Stimulated activated CD4-positive, alpha-beta T cell treated with anti-CD3 and anti-CD28 coated beads, Interleukin-1b, Interleukin-23, amount 100 ng/mL, for 4 hours (primary cell): ENCODE results near the gene RPL18.

ENCODE experiments used
- DNase-seq, 2 donors: peaks; one replicate each; pipeline ENCODE4 v3.0.0-alpha.2; 2020; ENCODE audit warnings: low read depth in 2 of 2

RPL18 gene

GRCh38 chr19:48614436-48615230 is 4.3 kb downstream of the RPL18 start, which contains the start of gene FAM83E:
Gene FAM83E, minus strand, starts transcription at chr19:48615076. Its CDS starts 1,704 bp downstream, at chr19:48613372.
- peak in 1 of 2 donors; percentile 32 for DNase-seq

DNA sequence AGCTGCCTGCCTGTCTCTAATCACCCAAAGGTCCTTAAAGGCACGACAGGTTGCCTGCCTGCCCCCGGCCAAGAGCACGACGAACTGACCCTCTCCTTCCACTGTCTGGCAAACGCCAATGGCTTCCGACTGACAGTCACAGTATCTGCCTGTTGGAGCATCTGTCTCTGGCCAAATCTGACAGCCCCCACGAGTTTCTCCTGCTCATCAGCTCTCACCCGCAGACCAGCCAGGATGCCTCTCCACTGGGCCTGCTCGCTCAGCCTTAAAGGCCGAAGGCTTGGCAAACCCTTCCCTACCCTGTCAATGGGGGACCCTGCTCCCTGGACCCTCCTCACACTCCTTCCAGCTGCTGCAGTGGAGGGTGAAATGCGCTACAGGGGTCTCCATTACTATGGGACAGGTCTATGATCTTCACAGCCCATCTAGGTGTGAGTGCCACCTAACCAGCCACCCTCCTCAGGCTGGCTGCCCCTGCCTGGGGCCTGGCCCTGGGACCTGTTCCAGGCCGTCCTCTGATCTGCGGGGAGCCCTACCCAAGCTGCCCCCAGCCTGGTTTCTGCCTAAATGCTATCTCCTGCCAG is 5.0 kb downstream of the RPL18 start:
- no peak for DNase-seq

- DNase-seq: no peak
Observed at GRCh38 chr19:48613024-48613851, 5.7 kb downstream of the RPL18 start.

- DNase-seq: no peak
Observed at GRCh38 chr19:48611872-48612271, 7.1 kb downstream of the RPL18 start.

DNA sequence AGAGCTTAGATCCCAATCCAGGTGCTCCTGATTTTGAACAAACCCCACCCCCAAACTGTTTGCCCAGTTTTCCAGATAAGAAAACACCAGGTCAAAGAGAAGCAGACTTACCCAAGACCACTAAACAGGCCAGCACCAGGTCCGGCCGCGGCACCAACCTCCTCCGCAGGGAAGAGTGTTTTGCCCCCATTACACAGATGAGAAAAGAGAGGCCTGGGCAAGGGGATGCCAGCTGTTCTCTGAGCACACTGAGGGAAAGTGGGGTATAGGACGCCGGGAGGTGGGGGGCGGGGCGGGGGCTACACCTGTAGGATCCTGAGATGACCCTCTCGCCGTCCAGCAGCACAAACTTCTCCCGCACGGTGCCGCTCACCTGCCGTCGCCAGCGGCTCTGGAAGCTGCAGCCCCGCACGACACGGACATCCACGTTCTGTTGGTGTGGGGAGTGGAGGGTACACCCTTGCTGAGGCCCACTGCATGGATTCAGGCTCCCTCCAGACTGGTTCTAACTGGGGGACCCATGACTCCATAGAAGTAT is 9.3 kb downstream of the RPL18 start:
- DNase-seq: no peak

DNA sequence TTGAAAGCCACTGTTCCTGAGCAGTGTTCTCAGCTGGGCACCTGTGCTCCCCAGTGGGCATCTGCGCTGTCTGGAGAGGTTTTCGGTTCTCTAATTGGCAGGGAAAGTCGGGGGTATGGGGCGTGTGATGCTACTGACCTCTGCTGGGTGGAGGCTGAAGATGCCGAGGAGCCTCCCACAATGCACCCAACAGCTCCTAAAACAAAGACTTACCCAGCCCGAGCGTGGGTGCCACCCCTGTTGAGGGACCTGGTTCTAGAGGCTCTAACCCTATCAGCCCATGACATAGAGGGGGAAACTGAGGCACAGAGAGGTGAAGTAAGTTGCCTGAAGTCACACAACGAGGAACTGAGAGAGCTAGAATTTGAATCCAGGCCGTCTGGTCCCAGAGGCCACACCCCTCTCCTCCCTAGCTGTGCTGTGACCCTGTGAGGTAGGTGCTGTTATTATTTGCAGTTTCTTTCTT is 10.1 kb downstream of the RPL18 start:
- no peak for DNase-seq

- DNase-seq: no peak
Observed at GRCh38 chr19:48607359-48607755, 11.6 kb downstream of the RPL18 start.

- no peak for DNase-seq
Observed at GRCh38 chr19:48606463-48607358, 12.3 kb downstream of the RPL18 start, which contains the start of gene SPACA4. Gene SPACA4, plus strand, starts transcription at chr19:48606742. Its CDS starts 237 bp downstream, at chr19:48606979.

- DNase-seq: no peak
Observed at GRCh38 chr19:48603850-48604249, 15.1 kb downstream of the RPL18 start.

DNA sequence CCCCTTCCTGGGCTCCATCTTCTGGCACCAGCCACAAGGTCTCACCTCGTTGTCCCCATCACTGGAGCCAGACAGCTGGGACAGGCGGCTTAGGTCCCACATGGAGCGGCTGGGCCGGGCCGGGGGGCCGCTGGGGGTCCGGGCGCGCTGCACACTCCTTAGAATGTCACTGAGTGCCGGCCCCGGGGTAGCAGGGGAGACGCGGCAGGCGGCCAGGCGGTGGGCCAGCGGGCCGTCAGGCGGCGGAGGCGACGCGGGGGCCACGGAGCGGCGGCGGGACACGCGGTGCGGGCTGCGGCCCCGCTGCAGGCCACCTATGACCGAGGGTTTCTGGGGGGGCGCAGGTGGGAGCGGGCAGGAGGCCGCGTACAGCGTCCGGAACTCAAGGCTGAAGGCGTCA is 15.5 kb downstream of the RPL18 start:
- DNase-seq: no peak

GRCh38 chr19:48603001-48603400 is 16.0 kb downstream of the RPL18 start:
- no peak for DNase-seq

GRCh38 chr19:48600679-48601417 is 18.1 kb downstream of the RPL18 start:
- no peak for DNase-seq

DNA sequence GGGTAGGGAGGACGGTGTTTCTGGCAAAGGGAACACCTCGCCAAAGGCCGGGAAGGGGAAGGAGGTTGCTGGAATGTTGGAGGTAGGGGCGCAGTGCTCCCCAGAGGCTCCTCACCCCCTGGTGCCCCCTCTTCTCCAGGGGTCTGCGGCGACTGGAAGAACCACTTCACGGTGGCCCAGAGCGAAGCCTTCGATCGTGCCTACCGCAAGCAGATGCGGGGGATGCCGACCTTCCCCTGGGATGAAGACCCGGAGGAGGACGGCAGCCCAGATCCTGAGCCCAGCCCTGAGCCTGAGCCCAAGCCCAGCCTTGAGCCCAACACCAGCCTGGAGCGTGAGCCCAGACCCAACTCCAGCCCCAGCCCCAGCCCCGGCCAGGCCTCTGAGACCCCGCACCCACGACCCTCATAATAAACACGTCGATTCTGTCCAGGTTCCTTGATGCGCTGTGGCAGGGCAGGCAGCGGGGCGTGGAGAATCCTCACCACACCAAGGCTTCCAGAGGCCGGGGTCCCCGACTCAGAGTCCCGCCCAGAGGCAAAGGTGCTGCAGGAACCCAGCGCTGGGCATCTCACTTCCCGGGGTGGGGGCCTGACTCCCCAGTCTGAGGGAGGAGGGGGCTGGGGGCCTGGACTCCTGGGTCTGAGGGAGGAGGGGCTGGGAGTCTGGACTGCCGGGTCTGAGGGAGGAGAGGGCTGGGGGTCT is 19.8 kb downstream of the RPL18 start:
- no peak for DNase-seq

GRCh38 chr19:48596679-48597465 is 22.1 kb downstream of the RPL18 start:
- no peak for DNase-seq

- no peak for DNase-seq
Observed at GRCh38 chr19:48596237-48596636, 22.7 kb downstream of the RPL18 start.

- DNase-seq: no peak
Observed at GRCh38 chr19:48595833-48596232, 23.1 kb downstream of the RPL18 start.

GRCh38 chr19:48595171-48595570 is 23.8 kb downstream of the RPL18 start:
- DNase-seq: no peak

DNA sequence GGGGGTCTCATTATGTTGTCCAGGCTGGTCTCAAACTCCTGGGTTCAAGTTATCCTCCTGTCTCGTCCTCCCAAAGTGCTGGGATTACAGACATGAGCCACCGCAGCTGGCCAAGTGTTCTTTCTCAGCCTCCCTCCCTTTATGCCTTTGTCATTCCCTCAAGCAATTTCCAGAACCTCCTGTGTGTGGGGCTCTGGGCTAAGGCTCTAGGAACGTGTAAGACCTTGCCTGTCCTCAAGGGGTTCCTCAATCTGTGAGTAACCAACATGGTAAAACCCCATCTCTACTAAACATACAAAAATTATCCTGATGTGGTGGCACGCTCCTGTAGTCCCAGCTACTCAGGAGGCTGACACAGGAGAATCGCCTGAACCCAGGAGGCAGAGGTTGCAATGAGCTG is 28.0 kb downstream of the RPL18 start:
- no peak for DNase-seq
